ENCODE measurements around the gene RGS6.
A peak's percentile ranks its signal among the peaks of the same experiment; 100 is the strongest.

The RGS6 gene

GRCh38 chr14:72164420-72165228 is 232.4 kb downstream of the RGS6 start:
- no peak overlapping the region for H3K4me3 ChIP-seq (replicated peaks in 1 of 2; ENCODE audit: low read depth in 2 of 2, low read length in 2 of 2)
- no peak for DNase-seq (ENCODE audit: low read depth in 2 of 2)
- TF ChIP-seq CTCF (IDR thresholded peaks at IDR 0.05; ENCODE audit: low read depth, low read length): no peak

GRCh38 chr14:72165229-72165698 is 233.0 kb downstream of the RGS6 start:
- no peak for DNase-seq (ENCODE audit: low read depth in 2 of 2)
- no peak overlapping the region for H3K4me3 ChIP-seq (replicated peaks in 1 of 2; ENCODE audit: low read depth in 2 of 2, low read length in 2 of 2)
- TF ChIP-seq CTCF (IDR thresholded peaks at IDR 0.05; ENCODE audit: low read depth, low read length): no peak

- no peak for TF ChIP-seq CTCF (IDR thresholded peaks at IDR 0.05; ENCODE audit: low read depth, low read length)
- H3K4me3 ChIP-seq (replicated peaks in 1 of 2; ENCODE audit: low read depth in 2 of 2, low read length in 2 of 2): no peak overlapping the region
- DNase-seq (ENCODE audit: low read depth in 2 of 2): peak in 1 of 2 donors; percentile 1
Measured at GRCh38 chr14:72169521-72169920, 237.3 kb downstream of the RGS6 start.

GRCh38 chr14:72172049-72172448 is 239.8 kb downstream of the RGS6 start:
- TF ChIP-seq CTCF (IDR thresholded peaks at IDR 0.05; ENCODE audit: low read depth, low read length): no peak
- H3K4me3 ChIP-seq (replicated peaks in 1 of 2; ENCODE audit: low read depth in 2 of 2, low read length in 2 of 2): no peak overlapping the region
- no peak for DNase-seq (ENCODE audit: low read depth in 2 of 2)

- no peak for TF ChIP-seq CTCF (IDR thresholded peaks at IDR 0.05; ENCODE audit: low read depth, low read length)
- H3K4me3 ChIP-seq (replicated peaks in 1 of 2; ENCODE audit: low read depth in 2 of 2, low read length in 2 of 2): no peak overlapping the region
- no peak for DNase-seq (ENCODE audit: low read depth in 2 of 2)
Measured at GRCh38 chr14:72172597-72172996, 240.4 kb downstream of the RGS6 start.

GRCh38 chr14:72173038-72173720 is 240.9 kb downstream of the RGS6 start:
- H3K4me3 ChIP-seq (replicated peaks in 1 of 2; ENCODE audit: low read depth in 2 of 2, low read length in 2 of 2): no peak overlapping the region
- no peak for DNase-seq (ENCODE audit: low read depth in 2 of 2)
- TF ChIP-seq CTCF (IDR thresholded peaks at IDR 0.05; ENCODE audit: low read depth, low read length): no peak
